ENCODE results near the gene TFG.

Gene TFG

DNA sequence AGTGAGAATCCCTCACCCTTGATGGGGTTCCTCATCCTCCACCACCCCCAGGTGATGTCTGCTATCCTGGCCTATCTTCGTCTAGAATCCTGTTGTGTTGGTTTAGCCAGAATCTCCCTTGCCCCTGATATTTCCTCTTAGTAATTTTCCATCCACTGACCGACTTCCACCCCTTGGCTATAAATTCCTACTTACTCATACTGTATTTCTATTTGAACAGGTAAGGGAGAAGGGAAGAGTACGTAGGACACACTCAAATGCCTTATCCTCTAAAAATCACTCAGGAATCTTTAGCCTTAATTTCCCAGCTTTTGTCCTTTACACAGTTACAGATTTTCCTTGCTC, 678 bp upstream of the TFG start:
- DNase-seq: no peak

DNA sequence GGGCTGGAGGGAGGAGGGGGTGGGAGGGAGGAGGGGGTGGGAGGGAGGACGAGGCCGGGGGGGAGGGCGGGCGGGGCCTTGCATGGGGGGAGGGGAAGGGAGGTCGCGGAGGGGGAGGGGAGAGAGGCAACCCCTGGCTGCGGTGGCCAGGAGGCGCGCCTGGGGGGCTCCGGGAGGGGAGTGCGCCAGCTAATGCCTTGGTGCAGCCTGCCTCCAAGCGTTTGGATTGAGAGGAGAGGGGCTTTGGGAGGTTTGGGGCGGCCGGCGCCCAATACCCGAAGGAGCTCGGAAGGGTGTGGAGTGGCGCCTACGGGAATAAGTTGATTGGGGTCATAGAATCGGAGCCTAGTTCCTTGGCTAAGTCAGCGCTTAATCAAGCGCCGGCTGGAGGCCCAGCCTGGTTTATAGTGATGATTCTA, 557 bp downstream of the TFG start:
- DNase-seq: peak; percentile 14

DNA sequence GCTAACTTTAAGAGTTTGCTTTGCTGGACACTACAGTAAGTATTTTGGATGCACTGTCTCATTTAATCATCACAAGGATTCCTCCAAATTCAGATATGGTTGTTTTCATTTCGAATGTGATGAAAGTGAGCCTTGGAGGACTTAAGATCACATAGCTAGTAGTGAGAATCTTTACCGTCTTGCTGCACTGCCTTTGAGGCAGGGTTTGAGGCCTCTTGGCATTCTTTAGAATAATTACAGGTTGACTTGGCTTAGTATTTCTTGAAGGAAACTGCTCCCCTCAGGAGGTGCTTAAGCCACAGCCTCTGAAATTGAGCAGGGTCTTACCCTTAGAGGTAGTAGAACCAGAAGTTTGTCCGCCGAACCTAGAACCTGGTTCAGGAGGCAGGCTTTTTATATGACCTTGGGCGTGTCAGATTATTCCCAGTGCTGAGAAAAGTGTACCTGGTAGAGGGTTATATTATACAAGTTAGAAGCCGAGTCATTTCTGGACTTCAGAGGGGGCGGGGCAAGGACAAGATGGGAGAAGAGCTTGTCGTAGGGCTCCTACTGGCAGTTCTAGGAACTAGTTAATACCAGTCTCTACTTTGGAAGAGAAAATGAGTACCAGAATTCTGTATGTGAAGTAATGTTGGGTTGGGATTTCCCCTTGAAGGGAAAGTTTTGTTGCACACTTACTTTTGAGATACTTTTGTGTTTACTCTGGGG, 1.1 kb downstream of the TFG start:
- DNase-seq: peak; percentile 25

DNA sequence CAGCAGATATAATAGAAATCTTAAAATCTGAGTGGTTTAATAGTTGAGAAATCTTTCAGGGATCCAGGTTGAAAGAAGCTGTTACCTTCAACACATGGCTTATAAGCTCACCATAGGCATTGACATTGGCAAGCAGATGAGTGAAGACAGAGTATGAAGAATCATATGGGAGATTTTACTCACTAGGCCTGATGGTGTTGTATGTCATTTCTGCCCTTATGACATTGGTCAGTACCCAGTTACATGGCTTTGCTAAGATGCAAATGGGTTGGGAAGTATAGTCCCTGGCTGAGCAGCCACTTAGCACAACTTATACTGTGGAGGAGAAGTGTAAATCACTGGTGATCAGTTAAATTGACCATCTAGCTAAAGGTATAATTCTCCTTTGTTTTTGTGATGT, 5.9 kb downstream of the TFG start:
- no peak for DNase-seq

DNA sequence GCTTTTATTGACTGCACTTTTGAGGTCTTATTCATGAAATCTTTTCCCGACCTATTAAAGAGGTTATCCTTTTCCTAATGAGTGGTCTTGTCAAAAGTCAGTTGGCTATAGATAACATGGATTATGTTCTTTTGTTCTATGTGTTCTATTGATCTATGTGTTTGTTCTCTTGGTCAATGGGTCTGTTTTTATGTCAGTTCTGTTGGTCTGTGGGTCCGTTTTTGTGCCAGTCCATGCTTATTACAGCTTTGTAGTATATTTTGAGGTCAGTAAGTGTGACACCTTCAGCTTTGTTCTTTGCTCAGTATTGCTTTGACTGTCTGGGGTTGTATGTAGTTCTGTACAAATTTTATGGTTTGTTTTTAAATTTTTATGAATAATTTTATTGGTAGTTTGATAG, 7.8 kb downstream of the TFG start:
- DNase-seq: no peak

DNA sequence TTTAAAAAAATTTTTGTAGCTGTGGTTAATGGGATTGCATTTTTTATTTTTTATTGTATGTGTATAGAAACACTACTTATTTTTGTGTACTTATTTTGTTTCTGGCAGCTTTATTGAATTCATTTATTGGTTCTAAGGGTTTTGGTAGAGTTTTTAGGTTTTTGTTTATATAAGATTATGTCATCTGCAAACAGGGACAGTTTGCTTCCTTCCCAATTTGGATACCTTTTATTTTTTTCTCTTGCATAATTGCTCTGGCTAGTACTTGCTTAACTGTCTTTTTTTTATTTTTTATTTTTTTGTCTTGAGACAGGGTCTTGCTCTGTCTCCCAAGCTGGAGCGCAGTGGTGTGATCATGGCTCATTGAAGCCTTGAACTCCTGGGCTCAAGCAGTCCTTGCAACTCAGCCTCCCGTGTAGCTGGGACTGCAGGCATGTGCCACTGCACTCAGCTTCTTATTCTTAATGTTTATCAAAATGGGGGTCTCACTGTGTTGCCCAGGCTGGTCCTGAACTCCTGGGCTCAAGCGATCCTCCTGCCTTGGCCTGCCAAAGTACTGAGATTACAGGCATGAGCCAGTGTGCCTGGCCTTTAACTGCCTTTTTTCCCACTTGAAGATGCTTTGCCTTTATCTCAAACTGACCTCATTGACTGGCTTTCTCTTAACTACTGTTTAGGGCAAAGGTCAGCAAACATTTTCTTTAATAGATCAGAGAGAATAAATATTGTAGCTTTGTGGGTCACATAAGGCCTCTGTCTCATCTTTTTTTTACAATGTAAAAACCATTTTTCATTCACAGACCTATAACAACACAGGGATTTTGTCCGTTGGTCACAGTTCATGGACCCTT, 8.6 kb downstream of the TFG start:
- DNase-seq: no peak

DNA sequence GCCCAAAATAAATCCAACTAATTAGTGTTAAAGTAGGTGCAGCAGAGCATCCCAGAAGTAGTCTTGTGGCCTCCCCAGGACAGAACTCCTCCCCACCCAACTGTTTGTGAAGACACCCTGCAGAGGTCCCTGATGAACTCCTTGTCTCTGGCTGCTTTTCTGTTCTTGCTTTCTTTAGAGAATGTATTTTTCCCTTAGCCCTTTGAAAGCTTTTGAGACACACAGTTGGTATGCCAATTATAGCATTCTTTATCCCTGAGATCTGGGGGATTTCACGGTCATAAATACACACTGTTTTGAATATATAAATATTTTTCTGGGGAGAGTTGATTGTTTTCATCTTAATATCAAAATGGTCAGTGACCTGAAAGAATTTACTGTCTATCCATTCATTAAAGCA, 9.8 kb downstream of the TFG start:
- no peak for DNase-seq

DNA sequence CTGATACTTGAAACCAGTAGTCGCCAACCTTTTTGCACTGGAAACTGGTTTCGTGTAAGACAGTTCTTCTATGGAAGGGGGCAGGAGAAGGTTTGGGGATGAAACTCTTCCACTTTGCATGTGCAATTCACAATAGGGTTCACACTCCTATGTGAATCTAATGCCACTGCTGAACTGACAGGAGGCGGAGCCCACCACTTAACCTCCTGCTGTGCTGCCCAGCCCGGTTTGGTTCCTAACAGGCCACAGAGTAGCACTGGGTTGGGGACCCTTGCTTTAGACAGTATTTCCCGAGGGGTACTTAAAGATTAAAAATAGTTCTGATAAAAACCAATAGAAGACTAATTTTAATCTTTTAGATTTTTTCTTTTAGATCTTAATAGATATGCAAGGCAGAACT, 11.1 kb downstream of the TFG start:
- DNase-seq: no peak

DNA sequence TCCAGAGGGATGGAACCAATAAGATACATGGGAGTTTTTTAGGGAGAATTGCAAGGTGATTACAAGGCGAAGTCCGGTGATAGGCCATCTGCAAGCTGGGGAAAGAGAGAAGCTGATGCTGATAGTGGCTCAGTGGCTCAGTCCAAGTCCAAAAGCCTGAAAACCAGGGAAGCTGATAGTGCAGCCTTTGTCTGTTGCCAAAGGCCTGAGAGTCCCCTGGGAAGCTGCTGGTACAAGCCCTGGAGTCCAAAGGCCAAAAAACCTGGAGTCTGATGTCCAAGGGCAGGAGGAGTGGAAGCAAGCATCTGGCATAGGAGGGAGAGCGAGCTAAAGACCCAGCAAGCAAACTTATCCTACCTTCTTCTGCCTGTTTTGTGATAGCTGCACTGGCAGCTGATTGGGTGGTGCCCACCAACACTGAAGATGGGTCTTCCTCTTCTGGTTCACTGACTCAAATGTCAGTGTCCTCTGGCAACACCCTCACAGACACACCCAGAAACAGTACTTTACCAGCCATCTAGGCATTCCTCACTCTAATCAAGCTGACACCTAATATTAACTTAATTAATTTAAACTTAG, 16.7 kb downstream of the TFG start:
- DNase-seq: no peak

DNA sequence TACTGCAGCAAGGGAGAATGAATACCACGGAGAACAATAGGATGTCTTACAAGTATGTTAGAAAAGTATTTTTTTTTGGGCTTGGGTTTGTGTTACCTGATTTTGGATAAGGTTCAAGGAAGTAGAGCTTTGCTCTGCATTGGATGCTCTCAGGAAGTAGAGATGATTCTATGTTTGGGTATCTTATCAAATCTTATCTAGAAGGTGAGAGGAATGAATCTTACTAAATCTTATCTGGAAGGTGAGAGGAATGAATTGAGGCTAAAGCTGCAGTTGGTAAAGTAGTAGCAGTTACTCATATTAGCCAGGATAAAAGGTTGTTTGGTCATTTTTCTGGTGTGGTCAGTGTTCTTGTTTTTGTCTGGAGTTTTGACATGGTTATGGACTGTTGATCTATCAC, 17.4 kb downstream of the TFG start:
- no peak for DNase-seq

DNA sequence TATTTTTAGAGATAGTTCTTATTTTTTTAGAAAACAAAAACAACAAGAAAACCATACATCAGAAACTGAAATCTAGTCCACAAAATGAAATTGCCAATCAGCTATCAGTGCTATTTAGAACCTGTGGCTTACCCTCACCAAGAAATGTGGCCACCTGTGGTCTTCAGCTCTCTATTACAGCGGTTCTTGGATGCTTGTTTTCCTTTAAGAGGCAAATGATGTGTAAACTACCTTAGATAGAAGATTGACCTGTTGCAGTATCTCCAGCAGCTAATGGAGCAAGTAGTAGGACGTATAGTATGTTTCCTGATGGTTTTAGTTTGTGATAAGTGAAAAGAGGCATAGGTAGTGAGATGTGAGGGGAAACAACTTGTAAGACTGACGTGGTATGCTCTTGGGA, 21.2 kb downstream of the TFG start:
- no peak for DNase-seq

DNA sequence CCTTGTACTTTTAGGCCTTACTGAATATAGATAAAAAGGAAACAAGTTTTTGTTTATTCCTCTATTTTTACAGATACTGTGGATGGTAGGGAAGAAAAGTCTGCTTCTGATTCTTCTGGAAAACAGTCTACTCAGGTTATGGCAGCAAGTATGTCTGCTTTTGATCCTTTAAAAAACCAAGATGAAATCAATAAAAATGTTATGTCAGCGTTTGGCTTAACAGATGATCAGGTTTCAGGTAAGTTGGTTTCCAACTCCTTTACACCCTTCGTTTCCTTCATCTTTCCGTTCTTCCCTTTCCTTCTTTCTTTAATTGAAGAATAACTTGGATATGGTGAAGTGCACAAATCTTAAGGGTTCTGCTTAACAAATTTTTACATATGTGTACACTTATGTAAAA, 23.1 kb downstream of the TFG start:
- DNase-seq: no peak

DNA sequence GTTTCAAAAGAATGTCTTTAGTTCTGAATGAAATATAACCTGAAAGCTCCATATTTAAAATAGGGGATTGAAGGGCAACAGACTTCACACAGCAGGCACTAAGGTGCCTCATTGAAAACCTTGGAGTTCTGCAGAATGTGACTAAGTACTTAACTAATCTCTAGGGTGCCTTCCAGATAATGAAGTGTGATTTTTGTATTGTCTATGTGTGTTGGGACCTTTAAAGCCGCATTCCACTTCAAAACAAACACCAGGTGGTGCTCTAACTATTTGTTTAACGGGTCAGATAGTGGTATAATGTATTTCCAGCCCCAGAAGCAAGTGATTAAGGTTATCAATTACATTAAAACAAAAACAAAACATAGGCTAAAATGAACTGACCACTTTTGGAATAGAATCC, 28.0 kb downstream of the TFG start:
- DNase-seq: no peak

DNA sequence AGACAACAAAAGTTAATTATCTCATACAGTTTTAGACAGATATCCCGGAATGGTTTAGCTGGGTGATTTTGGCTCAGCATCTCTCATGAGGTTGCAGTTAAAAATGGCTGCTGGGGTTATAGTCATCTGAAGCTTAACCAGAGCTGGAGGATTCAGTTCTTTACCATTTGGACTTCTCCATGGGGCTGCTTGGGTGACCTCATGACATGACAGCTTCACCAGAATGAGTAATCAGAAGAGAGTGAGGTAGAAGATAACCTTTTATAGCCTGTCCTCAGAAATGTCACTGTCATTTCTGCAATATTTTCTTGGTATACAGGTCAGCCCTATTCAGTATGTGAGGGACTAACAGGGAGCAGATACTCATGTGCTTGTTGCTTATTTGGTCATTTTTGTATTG, 30.9 kb downstream of the TFG start:
- no peak for DNase-seq

DNA sequence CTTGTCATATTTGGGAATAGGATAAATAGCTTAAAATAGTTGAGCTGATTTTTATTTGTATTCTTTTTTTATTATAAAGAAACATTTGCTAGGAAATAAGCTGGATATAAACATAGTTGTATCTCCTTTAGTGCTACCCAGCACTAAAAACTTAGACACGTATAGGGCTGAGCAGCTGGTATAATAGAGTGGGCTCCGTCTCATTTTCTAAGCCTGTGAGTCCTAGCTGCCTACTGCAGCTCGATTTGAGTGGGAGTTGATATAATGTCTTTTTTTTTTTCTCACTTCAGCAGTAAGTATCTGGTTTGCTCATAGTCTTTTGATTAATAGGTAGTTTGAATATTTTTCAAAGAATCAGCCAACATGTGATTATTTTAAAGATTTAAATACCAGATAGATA, 34.2 kb downstream of the TFG start:
- no peak for DNase-seq

DNA sequence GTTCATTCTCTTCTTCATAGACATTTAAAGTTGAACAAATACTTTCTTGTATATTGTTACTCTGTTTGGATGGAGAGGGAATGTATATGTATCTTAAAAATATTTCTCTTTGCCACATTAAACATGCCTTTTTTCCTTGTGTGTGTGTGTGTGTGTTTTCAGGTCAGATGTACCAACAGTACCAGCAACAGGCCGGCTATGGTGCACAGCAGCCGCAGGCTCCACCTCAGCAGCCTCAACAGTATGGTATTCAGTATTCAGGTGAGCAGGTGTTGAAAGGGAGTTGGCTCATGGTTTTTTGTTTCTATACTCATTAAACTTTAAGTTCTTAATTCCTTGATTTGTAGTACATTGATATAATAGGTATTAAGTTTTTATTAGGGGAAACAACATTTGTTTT, 35.4 kb downstream of the TFG start:
- no peak for DNase-seq

DNA sequence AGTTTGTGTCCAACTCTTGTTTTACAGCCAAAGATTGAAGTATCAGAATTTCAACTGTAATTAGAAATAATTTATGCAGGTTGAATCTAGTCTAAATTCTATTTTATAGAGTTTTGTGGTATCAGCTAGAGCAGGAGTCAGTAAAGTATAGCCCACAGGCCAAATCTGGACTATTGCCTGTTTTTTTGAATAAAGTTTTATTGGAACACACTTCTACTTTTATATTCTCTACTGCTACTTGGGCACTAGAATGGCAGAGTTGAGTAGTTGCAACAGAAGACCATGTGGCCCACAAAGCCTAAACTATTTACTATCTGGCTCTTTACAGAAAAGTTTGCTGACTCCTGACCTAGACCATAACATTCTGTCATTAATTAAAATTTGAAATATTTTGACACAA, 36.3 kb downstream of the TFG start:
- DNase-seq: no peak

DNA sequence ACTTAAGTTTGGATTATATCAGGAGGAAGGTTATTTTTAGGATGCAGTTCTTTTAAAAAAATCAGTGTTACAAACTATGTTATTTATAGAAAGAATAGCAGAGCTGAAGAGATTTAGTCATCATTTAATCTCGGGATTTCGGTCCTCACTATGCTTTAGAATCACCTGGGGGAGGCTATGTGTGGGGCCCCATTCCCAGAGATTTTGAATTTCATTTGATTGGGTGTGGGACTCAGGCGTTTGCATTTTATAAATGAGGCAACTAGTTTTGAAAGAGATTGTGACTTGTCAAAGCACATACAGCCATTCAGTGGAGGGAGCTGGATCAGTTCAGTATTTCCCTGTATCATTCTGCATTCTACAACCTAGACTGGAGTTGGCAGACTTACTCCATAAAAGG, 36.8 kb downstream of the TFG start:
- no peak for DNase-seq

DNA sequence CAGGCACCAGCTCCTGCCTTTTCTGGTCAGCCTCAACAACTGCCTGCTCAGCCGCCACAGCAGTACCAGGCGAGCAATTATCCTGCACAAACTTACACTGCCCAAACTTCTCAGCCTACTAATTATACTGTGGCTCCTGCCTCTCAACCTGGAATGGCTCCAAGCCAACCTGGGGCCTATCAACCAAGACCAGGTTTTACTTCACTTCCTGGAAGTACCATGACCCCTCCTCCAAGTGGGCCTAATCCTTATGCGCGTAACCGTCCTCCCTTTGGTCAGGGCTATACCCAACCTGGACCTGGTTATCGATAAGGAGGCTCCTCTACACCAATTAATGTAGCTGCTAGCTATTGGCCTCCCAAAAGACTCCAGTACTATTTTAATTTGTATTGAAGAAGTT, 38.9 kb downstream of the TFG start:
- DNase-seq: no peak

DNA sequence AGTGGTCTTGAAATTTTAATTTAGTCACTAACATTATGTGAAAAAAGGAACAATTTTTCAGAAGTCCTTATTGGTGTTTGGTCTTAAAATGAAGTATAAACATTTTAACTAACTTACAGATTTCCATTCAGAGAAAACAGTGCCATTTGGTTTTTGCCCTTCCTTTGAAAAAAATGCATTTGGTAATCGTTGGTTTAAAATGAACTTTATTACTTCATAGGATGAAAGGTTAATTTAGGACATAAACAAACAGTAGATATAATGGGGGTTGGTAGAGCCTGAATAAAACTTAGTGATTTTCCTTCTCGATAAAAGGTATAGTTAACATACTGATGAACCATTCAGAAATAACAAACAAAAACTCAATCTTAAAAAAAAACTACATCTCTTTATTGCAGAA, 39.7 kb downstream of the TFG start:
- DNase-seq: no peak

DNA sequence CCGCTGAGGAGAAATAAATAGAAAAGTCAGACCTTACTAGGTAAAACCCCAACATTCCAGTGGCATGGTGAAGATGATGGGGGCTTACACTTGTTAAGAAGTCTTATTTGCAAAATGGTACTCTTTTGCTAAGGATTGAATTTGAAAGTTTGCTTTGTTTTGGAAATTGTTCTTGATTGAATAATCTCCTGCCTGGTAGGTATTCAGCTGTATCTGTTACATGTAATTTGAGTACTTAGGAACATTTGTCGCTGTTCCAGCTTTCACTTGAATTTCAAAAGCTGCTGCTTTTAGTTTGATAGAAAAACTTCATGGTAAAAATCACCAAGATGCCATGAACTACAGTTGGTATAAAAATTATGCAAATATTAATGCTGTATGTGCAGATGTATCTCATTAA, 44.6 kb downstream of the TFG start:
- no peak for DNase-seq

DNA sequence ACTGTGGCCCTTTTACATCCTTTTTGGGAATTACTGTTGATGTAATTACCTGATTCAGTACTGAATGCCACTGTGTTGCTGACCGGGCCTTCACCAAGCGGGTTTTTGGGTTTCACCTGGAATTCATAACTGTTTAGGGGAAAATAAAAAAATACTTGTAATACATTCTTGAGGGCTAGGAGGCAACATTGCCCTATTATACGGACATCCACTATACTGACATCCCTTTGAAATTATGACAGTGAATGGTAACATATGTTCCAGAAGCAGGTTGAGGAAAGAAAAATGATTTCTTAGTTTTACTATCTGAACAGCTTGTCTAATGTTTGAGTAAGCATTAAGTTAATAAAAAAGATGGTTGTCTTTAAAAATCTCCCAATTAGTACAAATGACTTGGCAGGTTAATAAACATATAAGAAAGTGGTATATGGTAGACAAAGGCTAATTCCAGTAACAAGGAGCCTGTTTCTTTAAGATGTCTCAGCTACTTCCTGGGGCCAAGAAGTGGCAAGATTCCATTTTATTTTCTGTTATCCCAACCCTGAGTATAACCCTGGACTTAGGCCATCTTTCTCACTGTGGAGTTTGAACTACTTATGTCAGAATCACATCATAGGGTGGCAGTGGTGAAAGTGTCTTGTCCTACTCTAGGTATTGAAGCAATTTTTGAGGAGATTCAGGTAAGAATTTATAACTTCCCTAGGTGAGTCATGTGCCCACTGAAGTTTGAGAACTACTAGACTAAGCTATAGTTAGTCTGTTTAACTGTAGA, 45.5 kb downstream of the TFG start:
- DNase-seq: no peak

DNA sequence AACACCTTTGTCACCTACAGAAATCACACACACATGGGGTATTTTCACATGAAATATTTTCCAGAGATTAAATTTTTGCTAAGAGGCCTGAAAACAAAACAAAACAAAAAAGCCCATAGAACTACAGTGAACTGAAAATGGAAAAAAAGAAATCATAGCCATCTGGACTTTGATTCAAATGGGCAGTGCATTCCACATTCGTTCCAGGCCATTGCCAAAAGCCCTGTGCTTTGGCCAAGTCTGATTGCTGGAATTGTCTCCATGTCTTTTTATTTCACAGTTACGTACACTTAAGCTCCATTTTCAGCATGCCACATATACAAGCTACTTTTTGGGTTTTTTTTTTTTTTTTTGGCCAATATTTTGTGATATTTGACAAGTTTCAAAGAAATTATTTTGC, 47.1 kb downstream of the TFG start:
- no peak for DNase-seq

DNA sequence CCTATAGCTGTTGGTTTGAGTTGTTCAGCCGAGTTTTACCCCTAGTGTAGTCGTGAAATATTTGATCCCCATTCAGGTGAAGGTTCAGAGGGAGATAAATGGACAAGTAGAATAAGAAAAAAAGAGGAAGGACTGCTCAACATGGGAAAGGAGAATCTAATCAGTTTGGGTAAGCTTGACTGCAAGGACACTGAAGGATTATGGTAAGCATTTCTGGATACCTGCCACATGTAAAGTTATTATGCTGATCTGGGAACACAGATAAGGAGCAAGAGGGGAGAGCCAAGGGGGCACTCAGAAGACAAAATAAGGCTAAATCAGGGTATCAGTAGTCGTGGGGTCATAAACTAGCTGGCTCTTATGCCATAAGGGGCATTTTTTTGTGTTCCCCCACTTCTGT, 49.9 kb downstream of the TFG start:
- DNase-seq: no peak
